Measurements from ENCODE around the gene EHHADH.

GRCh38 chr3:185172086-185173049 is 81.5 kb downstream of the EHHADH start:
- TF ChIP-seq, protein P1, sequence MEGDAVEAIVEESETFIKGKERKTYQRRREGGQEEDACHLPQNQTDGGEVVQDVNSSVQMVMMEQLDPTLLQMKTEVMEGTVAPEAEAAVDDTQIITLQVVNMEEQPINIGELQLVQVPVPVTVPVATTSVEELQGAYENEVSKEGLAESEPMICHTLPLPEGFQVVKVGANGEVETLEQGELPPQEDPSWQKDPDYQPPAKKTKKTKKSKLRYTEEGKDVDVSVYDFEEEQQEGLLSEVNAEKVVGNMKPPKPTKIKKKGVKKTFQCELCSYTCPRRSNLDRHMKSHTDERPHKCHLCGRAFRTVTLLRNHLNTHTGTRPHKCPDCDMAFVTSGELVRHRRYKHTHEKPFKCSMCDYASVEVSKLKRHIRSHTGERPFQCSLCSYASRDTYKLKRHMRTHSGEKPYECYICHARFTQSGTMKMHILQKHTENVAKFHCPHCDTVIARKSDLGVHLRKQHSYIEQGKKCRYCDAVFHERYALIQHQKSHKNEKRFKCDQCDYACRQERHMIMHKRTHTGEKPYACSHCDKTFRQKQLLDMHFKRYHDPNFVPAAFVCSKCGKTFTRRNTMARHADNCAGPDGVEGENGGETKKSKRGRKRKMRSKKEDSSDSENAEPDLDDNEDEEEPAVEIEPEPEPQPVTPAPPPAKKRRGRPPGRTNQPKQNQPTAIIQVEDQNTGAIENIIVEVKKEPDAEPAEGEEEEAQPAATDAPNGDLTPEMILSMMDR (conservative IDR thresholded peaks at IDR 0.05 in 1 of 2, IDR thresholded peaks at IDR 0.05 in 1 of 2; ENCODE audit: extremely low read depth in 1 of 2, insufficient read depth in 1 of 2, low read depth in 1 of 2, low read length in 2 of 2) = no peak
- no peak for TF ChIP-seq EZH2 (IDR thresholded peaks at IDR 0.05; ENCODE audit: borderline replicate concordance, low read length)

All from mammary epithelial cell (primary cell).